Stimulated activated CD8-positive, alpha-beta memory T cell treated with anti-CD3 and anti-CD28 coated beads, Interleukin-2, amount 100 ng/mL, for 48 hours (primary cell): ENCODE data around the gene ADAMTS3.

Experiments
- DNase-seq, 2 donors: peaks; one replicate each; pipeline ENCODE4 v3.0.0-alpha.2; 2020; ENCODE audit warnings: low read depth in 2 of 2

The ADAMTS3 gene

DNA sequence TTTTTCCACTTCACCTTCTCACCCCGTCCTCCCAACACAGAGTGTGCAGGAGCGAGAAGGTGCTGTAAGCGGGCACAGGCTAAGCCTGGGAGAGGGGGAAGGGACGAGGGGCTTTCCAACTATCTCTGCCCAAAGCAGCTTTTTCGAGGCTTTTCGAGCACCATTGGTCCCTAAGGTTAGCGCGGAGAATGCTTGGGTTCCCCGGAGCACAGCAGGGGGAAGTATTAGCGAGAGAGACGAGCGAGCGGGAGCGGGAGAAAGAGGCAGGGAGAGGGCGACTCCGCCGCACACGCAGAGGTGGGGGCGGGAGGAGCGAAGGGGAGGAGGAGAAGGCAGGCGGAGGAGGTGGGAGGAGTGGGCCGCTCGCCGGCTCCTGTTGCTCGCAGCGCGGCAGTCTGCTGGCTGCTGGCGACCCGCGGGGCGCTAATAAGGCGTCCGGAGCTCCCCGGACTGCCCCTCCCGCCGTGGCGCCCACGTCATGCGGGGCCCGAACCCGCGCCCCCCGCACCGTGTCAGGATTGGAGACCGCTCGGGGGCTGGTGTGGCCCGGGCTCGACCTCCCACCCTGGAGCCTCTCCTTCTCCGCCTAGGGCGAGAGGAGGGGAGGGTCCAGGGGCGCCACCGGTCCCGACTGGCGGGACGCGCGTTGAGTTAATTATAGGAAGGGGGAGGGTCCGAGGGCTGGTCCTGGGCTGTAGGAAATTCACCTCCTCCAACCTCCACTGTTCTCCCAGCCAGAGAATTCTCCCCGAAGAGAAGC, at the start of gene ADAMTS3:
ADAMTS3 (minus strand) TSS at position 263 of the 760 bp plus-strand sequence. CDS start 459 bp downstream, outside the sequence.
- DNase-seq = no peak

- no peak for DNase-seq
Observed at GRCh38 chr4:72613959-72614358, 44.9 kb upstream of the ADAMTS3 start.

- no peak for DNase-seq
Observed at GRCh38 chr4:72606751-72607150, 37.7 kb upstream of the ADAMTS3 start.

DNA sequence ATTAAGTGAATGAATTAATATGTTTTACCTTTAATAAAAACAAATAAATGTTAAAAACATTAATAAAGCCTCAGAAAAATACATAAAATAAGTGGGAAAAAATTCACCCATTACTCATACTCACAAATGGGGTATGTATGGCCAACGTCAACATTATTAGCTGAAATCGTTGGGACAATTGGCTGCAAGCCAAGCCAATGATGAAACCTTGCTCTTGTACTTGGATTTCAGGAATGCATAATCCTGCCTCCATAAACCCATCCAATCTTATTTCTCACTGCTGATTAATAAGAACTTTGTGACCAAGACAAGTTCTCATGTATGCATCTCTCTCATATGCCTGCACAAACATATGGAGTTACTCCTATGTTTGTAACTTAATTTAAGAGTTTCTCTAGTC, 35.3 kb upstream of the ADAMTS3 start:
- no peak for DNase-seq

- DNase-seq = no peak
Observed at GRCh38 chr4:72602396-72603376, 33.7 kb upstream of the ADAMTS3 start.

DNA sequence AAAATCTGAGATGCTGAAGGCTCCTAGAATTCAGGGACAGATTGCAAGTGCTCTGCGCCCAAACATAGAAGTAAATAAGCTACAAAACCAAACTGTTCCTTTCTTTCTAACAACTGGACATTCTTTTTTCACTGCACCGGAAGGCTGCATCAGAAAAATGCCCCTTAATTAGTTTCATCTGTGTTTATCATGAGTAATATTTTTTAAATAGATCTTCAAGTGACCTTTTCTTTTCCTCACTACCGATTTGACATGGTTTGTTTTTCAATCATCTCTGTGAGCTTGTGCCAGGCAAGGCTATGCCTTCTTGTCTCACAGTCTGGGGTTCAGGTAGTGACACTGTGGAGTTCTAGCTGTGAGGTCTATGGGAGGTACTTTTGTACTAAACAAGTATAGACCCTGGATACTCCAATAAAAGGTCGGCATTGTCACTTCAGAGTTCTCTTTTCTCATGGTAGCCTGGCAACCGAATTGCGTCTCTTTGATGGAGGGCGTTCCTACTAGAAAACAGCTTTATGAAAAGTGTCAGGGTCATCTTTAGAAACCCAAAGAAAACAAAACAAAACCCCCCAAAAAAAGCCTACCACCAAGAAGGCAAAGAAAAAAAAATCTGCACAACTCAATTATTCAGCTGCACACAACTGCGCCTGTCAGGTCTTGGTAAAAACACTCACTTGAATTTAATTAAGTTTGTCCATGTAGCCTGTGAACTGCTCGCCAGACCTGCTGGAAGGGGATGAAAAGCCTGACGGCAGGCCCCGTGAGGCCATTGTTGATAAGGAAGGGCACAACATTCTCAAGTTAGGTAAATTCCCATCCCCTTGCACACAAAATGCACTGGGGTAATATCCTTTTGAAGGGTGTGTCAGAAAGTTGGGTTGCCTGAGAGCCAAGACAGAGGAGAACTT, 22.8 kb upstream of the ADAMTS3 start:
- DNase-seq = no peak

DNA sequence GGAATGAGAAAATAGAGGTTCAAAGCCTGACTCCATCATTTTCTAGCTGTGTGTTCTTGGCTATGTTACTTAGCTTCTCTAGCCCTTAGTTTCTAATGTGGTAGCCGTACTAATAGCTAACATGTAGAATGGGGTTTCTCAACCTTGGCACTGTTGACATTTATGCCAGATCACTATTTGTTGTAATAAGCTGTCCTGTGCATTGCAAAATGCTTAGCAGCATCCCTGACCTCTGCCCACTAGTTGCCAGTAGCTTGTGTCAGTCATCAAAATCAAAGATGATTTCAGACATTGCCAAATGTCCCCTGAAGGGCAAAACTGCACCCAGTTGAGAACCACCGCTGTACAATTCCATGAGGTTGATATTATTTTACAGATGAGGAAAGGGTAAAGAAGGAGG, 18.3 kb upstream of the ADAMTS3 start:
- DNase-seq = no peak

DNA sequence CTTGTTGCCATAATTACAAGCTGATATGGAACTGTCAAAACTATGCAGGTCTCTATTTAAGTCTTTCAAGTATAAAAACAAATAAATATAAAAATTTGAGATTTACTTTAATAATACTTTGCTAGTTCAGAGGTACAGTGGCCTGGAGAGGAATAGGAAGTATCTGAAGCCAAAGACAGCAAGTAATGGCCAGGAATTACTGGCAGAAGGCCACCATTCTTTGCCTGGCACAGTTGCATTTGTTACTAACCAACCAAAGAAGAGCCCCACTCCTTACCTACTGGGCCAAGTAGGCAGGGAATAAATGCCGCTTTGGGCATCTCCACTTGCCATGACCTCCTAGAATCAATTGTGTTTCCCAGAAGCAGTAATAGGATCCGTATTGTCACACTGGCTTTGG, 13.8 kb upstream of the ADAMTS3 start:
- no peak for DNase-seq

DNA sequence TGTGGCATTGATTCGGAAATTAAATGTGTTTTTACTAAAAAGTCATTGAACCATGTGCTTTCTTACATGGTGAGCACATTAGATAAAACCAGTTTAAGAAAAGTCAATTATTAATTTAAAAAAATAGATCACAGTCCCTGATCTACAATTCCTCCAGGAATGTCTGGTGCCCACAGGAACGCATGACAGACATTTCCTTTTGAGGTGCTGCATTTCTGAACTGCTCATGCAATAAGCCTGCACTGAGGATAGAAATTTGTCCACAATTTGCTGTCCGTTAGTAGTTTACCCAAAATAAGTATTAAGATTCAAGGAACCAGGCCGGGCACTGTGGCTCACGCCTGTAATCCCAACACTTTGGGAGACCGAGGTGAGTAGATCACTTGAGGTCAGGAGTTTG, 8.2 kb upstream of the ADAMTS3 start:
- no peak for DNase-seq

DNA sequence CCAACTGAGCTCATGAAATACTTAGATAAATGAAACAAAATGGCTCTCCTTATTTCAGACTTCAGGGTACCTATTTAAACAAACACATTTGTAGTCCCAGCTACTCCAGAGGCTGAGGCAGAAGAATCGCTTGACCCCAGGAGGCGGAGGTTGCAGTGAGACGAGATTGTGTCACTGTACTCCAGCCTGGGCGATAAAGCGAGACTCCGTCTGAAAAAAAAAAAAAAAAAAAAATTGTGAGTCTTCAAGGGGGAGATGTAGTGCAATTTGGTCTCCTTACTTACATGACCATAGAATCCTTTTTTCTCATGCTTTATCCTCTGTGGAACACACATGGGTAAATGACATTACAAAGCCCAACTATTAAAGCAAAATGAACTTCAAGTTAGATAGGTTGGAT, 2.3 kb upstream of the ADAMTS3 start:
- no peak for DNase-seq

DNA sequence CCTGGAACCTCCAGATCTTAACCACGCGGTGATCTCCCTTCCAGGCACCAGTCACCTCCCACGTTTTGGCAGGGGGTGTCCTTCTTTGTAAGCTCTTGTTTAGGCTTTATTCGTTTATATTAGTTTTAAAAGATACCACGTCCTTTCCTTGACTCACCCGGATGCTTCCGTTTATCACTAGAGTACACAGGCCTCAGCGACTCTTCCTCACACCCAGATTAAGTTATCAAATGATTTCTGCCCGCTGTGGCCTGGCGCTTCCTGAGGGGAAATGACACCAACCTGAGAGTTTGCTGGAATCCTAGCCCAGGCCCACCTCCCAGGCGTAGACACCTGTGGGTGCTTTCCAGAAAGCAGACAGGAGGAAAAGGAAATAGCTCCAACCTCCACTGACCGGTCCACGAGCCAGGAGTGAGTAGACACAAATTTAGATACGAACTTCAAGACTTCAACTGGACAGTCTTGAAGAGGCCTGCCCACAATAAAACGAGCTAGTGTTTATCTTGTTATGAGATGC, 756 bp upstream of the ADAMTS3 start:
- no peak for DNase-seq

GRCh38 chr4:72567821-72568675, 973 bp downstream of the ADAMTS3 start:
- DNase-seq = no peak

- no peak for DNase-seq
Observed at GRCh38 chr4:72567036-72567435, 2.0 kb downstream of the ADAMTS3 start.

DNA sequence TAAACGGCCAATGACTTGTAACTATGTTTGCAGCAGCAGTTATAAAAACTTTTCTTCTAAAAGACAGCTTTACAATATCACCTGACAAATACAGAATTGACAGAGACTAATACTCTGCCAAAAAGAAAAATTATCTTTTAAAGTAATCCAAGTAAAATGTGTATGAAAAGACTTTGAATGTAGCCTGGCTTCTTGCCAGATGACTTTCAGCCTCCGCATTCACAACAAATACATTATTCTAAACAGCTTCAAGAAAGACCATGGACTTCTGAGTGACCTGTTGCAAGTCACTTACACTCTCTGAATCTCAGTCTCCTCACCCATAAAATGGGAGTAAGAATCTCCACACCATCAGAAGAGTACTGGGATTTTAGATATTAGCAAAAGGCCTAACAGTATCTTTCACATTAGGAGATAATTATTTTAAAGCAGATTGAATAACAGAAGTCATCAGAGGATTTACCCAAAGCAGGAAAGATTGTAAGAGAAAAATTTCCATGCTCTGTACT, 2.5 kb downstream of the ADAMTS3 start:
- no peak for DNase-seq

DNA sequence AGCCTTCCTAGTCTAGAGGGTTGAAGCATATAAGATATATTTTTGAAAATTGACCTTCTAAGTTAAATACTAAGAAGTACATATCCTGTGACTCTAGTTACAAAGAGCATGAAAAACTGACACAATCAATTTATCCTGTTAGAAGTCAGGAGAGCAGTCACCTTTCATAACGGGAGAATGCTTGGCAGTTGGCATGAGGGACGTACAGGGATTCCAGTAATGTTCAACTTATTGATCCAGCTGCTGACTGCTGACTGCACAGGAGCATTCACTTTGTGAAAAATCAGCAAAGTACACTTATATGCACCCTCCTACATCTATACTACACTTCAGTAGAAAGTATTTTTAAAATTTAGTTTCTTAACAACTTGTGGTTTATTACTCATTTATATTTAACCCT, 4.2 kb downstream of the ADAMTS3 start:
- no peak for DNase-seq

DNA sequence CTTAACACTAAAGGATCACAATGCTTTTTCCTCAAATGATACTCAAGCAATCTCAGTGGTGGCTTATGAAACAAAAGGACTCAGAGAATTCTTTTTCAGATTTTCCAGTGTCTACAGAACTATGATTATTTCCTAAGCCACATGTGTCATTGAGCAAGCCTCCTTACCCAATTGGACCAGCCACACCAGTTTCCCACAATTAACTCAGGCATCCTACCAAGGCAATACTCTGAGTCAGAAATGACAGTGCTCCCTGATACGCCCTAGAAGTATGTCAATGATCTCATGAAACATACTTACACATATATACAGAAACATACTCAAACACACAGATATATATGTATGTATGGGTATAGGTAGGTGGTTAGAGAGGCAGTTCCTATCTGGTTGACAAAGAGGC, 4.8 kb downstream of the ADAMTS3 start:
- DNase-seq = no peak

GRCh38 chr4:72558655-72559054, 10.4 kb downstream of the ADAMTS3 start:
- DNase-seq = no peak

DNA sequence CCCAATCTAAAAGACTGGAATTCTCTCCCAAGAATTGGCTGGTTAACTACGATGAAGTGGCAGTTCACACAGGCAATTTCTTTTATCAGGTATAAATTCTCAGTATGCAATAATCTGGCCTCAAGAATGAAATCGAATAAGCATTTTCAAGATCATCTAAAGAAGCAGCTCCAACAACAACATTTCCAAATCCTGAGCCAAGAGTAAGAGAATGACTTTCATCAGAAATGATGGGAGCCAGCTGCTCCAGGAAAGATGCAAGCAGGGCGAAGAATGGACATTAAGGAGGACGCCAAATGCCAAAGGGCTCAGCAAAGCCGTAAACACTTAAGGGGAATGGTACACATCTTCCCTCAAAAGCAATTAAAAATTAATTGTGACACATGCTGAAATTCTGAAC, 12.0 kb downstream of the ADAMTS3 start:
- no peak for DNase-seq

- no peak for DNase-seq
Observed at GRCh38 chr4:72555377-72555831, 13.6 kb downstream of the ADAMTS3 start.
